HG03469 (cell line): Measurements from ENCODE around the gene ERVK3-1.
"Not testable (repeated sequence)": the region's sequence is repeated elsewhere in the genome, so short reads cannot be mapped to it uniquely, and the experiment has no call there.

ENCODE experiments used
- ATAC-seq: cut with Tn5 transposase; IDR thresholded peaks from one replicate; pipeline ENCODE4 v1.9.1; 2021; ENCODE audit warnings: mild to moderate bottlenecking, moderate library complexity, moderate number of reproducible peaks; ENCODE audit not compliant: unreplicated experiment

Gene ERVK3-1

DNA sequence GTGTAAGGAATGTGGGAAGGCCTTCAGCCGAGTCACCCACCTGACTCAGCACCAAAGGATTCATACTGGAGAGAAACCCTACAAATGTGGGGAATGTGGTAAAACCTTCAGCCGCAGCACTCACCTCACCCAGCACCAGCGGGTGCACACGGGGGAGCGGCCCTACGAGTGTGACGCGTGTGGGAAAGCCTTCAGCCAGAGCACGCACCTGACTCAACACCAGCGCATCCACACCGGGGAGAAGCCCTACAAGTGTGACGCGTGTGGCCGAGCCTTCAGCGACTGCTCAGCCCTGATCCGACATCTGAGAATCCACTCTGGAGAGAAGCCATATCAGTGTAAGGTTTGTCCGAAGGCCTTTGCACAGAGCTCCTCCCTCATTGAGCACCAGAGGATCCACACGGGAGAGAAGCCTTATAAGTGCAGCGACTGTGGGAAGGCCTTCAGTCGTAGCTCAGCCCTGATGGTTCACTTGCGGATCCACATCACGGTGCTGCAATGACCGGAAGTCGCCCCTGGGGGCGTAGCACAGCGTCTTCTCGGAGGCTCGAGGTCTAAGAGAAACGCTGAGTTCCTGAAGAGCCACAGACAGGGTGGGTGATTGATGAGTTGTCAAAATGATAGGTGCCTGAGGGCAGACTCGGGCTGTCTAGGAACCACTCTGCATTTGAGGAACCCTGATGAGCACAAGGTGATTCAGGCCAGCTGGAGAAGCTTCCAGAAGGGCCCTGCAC lies 33.8 kb downstream of the ERVK3-1 start:
- ATAC-seq, result no peak

DNA sequence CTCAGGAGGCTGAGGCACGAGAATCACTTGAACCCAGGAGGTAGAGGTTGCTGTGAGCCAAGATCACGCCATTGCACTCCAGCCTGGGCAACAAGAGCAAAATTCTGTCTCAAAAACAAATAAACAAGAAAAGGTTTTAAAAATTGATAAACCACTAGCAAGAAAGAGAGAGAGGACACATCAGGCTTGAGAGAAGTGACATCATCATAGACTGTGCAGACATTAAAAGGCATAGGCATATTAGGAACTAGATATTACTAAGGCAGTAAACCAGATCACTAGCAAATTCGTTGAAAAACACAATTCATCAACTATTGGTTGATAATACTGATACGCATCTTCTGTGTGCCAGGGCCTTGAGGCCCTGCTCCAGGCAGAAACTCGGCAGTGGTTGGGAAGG lies 40.4 kb downstream of the ERVK3-1 start:
- ATAC-seq, result no peak

DNA sequence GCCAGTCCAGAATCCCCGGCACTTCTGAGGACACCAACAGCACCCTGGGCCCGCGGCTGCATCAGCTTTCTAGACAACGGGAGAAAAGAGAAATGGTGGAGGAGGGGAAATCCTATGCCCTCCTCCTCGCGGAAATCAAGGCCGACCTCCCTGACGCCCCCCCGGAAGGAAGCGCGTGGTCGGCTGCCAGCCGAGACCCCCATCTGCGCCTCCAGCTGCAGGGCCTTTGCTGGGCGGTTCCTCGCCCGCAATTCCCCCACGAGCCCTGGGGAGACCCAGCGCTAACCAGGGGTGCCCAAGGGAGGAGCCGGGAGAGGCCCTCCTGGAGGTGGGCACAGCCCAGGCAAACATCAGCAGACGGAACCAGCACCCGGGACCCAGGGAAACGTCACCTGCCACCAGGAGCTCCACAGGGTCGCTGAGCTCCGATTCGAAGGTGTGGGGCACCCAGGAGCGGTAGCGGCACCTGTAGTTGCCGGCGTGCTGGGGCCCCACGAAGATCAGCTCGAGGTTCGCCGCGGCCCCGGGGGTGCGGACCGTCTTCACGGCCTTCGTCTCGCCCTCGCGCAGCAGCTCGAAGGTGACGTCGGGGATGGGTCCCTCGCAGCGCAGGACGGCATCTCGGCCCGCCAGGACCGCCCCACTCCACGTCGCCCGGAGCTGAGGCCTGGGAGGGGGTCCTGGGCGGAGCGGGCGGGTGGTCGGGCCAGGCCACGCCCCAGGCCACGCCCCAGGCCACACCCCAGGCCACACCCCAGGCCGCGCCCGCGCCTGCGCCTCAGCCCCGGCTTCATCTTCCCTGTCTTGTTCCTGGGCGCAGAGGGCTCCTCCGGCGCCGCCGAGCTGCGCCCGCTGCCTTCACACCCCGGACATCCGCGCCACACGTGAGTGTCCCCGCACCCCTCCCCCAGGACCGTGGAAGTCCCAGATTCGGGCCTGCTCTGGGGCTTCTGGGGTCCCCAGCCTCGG lies 42.1 kb downstream of the ERVK3-1 start:
- peak; percentile 68 for ATAC-seq

DNA sequence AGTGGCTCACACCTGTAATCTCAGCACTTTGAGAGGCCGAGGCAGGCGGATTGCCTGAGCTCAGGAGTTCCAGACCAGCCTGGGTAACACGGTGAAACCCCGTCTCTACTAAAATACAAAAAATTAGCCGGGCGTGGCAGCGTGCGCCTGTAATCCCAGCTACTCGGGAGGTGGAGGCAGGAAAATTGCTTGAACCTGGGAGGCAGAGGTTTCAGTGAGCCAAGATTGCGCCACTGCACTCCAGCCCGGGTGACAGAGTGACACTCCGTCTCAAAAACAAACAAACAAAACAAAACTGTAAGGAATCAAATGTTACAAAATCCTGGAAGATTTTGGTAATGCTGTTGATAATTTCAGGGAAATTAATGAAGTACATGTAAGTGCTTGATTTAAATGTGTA lies 42.9 kb downstream of the ERVK3-1 start:
- not testable (repeated sequence) for ATAC-seq

DNA sequence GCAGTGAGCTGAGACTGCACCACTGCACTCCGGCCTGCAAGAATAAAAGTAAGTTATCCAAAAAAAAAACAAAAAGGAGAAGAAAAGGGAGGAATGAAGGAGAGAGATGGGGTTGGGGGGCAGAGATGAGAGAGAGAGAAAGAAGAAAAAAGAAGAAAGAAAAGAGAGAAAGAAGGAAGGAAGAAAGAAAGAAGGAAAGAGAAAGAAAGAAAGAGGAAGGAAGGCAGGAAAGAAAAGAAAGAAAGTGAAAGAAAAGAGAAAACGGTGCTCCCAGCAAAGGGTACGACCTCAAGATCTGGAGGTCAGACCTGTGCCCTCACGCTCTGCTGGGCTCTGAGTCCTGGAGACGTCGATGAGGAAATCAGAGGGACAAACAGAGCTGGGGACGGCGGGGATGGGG lies 44.4 kb downstream of the ERVK3-1 start:
- ATAC-seq, result no peak

DNA sequence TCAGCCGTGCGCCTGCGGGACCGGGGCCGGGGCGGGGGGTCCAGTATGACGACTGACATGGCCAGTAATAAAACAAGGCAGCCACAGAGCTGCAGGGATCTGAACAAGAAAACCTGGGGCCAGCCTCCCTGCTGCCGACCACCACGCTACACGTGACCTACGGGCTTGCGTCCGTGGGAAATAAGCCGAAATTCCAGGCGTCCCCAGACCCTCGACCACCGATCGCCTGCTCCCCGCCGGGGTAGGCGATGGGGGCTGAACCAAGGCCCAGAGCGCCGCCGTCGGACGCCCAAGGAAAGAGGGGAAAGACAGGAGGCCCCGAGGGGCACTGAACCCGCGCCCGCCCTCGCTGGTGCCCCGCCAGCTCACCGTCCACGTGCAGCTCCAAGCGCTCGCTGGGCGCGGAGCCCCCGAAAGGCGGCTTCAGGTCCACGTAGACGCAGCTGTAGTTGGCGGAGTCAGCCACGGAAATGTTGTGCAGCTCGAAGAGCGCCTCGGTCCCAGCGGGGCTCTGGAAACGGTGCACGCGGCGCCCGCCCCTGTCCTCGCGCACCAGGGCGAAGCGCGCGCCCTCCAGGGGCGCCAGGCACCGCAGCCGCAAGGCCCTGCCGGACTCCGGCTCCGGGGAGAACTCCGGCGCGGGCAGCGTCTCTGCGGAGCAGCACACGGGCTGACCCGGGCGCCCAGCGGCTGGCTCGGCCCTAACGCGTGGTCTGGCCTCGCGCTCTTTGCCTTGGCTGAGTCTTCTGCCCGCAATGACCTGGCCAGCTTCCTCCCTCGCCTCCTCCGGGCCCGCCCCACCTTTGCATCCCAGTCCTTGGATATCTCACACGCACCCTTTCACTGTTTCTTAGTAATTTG lies 45.1 kb downstream of the ERVK3-1 start:
- ATAC-seq, result no peak

DNA sequence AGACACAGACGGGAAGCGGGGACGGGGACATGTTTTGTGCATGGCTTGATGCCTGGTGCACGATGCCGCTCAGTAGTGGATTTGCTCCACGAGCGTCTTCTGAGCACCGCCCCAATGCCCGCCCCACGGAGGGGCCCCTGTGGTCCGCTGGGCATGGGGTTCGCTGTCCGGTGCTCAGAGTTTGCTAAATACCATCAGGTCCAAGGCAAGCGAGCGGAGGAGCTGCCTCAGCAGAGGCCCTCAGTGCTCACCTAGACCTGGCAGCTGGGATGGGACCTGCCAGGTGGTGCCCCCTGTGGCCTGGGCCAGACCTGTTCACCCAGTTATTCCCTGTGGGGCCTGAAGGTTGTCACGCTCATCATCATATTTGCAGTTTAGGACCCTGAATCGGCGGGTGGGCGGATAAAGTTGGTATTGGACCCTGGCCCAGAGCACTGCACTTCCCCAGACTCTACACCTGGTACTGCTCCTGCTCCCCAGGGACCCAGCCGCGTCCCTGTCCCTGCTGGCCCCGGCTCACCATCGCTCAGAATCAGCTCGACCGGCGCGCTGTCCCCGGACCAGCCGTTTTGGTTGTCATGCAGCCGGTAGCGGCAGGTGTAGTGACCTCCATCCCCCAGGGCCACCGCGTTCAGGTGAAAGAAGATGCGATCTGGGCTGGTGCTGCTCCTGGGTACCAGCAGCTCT lies 45.8 kb downstream of the ERVK3-1 start:
- ATAC-seq, result no peak

DNA sequence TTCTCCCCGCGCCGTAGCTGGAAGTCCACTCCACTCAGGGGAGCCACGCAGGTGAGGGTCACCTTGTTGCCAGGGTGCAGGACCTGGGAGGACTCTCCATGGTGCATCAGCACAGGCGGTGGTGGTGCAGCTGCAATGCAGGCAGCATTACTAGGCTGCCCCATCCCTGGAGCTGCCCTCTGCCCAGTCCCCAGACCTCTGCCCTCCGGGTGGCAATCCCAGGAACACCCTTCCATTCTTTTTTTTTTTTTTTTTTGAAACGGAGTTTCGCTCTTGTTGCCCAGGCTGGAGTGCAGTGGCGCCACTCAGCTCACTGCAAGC lies 46.3 kb downstream of the ERVK3-1 start:
- no peak for ATAC-seq

DNA sequence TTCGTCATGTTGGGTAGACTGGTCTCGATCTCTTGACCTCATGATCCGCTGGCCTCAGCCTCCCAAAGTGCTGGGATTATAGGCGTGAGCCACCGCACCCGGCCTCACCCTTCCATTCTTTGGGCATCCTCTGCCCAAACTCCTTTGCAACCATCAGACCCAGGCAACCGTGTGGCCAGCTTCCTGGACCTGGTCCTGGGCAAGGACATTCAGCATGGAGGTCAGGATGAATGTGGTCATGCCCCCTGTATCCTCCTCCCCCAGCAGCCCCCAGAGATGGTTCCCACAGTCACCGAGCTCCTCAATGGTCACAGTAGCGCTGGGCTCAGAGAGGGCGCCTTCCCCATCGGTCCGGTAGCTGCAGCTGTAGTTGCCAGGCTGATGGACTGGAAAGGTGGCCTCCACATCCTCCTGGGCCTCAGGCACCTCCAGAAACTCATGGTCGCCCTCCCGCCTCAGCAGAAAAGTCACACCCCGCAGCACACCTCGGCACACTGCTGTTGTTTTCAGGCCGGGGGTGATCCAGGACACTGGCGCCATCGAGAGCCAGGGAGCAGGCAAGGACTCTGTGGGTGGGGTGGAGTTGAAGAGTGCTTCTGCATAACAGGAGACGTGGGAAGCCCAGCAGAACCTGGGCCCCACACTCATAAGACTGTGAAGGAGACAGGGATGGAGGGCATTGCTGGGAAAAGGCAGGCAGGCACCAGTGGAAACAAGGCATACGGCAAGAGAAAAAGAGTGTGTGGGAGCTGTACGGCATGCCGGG lies 47.0 kb downstream of the ERVK3-1 start:
- no peak for ATAC-seq

DNA sequence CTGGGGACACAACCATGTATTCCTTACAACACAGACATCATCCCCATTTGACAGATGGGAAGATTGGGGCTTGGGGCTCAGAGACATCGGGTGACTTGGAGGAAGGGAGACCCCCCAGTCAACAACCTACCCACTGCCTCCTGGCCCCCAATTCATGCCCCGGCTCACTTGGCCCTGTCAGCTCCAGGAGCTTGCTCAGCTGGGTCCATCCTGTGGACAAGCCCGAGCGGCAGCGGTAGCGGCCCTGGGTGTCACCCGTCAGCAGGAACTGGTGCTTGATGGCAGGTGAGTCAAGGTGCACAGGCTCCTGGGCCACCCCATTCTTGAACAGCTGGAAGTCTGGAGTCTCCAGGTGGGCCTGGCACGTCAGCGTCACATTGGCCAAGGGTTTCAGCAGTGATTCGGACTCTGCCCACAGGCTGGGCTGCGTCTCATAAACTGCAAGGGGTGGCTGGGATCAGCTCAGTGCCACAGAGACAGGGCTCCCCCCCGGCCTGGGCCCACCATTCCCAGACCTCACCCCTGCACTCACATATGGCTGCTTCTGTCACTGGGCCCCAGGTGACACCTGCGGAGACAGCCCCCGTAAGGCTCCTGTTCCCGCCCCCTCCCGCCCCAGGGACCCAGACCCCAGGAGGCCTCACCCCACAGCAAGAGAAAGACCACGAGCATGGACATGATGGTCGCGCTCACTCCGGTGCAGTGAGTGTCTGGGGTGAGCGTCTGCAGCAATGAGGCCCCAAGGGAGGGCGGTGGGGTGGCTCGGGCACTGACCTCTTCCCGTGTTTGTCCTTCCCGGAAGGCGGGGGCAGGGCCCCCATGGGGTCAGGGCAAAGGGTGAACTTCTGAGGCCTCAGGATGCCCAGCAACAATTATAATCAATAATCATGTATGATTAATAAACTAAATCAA lies 47.8 kb downstream of the ERVK3-1 start, which contains the start of gene A1BG:
TSS of gene A1BG (minus strand) at position 733 of the 912 bp plus-strand sequence. CDS start at position 678, 55 bp downstream.
- no peak for ATAC-seq

DNA sequence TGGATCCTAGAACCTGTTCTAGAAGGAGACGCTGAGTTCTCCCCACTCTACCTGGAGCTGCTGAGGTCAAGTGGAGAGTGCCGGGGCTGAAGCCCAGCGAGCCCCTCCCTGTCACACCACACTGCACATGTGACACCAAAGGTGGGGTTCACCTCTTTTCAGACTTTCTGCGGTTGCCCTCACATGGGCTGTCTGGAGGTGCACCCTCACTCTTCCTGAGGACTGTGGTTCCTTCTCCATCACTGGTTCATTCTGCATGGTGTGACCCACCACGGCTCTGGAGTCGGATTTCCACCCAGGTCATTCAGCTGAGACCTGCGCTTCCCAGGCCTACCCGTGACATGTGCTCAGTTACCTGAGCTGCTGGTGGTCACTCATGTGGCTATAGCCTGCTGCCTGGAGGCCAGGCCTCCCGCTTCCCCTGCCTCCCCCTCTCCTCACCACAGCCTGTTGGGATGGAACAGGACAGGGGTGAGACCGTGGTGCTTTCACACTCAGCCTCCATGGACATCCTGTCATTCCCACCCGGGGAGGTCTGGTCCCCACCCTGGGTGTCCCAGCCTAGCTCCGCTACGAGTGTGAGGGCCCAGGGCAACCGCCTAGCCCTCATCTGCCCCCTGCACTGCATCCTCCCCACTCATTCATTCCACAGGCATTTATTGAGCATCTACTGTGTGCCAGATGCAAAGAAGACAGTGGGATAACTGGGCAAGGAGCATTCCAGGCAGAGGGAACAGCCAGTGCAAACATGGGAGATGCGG lies 48.7 kb downstream of the ERVK3-1 start:
- ATAC-seq, result no peak

DNA sequence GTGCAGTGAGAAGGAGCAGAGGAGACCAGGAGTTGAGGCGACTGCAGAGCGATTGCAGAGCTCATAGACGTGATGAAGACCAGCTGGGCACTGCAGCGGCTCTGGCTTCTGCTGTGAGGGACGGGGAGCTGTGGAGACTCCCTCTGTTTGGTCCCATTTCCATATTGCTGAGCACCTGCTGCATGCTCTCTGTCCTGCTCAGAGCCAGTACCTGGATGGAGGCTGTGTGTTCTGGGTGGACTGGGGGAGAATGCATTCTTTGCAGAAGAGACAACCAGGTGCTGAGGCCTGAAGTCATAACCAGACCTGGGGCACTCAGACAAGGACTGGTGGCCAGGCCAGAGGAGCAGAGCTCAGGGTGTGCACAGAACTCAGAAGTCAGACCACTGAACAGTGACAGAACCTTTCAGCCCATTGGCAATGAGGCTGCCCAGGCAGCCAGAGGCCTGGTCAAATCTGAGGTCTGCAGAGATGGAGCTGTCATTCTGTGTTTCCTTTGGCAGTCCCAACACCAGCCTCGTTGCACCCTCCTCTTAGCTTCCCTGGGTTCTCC lies 49.4 kb downstream of the ERVK3-1 start:
- ATAC-seq, result no peak

DNA sequence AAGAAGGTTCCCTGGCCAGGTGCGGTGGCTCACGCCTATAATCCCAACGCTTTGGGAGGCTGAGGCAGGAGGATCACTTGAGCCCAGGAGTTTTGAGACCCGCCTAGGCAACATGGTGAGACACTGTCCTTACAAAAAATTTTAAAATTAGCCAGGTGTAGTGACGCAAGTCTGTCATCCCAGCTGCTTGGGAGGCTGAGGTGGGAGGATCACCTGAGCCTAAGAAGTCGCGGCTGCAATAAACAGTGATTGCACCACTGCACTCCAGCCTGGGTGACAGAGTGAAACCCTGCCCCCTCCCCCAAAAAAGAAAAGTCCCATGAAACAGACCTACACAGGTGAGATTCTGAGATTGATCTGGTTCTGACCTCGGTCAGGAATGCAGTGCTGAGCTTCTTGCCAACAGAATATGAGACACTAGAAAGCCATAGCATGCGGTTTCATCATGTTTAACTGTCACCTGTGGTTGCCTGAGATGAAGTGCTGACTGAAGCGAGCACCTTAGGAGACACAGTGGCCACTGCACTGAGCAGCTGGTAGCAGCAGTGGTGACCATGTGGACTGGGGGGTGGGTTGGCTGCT lies 50.1 kb downstream of the ERVK3-1 start:
- no peak for ATAC-seq

DNA sequence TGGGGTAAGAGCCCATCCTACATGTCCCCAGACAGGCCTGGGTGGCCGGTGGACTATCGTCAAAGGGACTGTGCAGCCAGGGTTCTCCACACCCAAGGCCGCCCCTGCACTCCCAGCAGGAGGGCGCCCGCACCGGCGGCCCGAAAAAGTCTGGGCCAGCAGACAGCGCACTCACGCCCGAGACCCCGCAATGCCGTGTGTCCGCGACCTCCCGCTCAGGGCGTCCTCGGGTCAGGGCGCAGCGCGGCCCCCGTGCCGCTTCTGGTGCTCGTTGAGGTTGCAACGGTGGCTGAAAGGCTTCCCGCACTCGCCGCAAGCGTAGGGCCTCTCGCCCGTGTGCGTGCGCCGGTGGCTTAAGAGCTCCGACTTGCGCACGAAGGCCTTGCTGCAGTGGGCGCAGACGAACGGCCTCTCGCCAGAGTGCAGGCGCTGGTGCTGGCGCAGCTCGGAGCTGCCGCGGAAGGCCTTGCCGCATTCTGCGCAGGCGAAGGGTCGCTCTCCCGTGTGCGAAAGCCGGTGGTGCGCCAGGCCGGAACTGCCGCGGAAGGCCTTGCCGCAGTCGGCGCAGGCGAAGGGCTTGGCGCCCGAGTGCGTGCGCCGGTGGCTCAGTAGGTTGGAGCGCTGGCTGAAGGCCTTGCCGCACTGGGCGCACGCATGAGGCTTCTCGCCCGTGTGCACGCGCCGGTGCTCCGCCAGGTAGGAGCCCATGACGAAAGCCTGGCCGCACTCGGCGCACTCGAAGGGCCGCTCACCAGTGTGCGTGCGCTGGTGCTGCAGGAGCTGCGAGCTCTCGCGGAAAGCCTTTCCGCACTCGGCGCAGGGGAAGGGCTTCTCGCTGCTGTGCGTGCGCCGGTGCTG lies 51.0 kb downstream of the ERVK3-1 start:
- no peak for ATAC-seq

DNA sequence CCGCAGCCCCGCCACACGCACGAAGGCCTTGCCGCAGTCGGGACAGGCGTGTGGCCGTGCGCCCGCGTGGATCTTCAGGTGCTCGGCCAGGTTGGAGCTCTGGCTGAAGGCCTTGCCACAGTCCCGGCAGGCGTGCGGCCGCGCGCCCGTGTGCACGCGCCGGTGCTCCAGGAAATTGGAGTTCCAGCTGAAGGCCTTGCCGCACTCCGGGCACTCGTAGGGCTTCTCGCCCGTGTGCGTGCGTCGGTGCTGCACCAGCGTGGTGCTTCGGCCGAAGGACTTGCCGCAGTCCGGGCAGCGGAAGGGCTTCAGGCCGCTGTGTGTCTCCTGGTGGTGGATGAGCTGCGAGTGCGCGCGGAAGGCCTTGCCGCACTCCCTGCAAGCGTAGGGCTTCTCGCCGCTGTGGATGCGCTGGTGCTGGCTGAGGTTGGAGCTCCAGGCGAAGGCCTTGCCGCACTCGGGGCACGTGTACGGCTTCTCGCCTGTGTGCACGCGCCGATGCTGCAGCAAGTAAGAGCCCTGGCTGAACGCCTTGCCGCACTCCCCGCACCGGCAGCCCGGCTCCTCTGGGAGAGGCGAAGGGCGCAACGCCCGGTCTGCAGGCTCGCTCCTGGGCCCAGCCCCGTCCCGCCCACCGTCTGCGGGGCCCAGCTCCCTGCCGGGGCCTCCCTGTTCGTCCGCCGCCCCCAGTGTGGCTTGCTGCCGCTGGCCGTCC lies 51.7 kb downstream of the ERVK3-1 start:
- ATAC-seq, result no peak
